ENCODE results near the gene SAMD1.

GRCh38 chr19:14112809-14113385 lies 22.3 kb upstream of the SAMD1 start:
- no peak for TF ChIP-seq CTCF (conservative IDR thresholded peaks at IDR 0.05; ENCODE audit: low read depth, low read length)
- TF ChIP-seq EZH2 (IDR thresholded peaks at IDR 0.05; ENCODE audit: borderline replicate concordance, low read depth, low read length, poor library complexity, severe bottlenecking) = no peak
